K562 (cell line): ENCODE results near the gene NDUFA7. TPM values are rescaled to one million over a fixed set of nuclear protein-coding genes. Genes with fewer than 3 reads are reported as not detected.

Experiments used
- ATF7 ChIP-seq: fragments of 450-650 bp; IDR thresholded peaks from 2 replicates; pipeline ENCODE4 v1.7.1; 2014; ENCODE audit warnings: mild to moderate bottlenecking, moderate library complexity
- CBX8 ChIP-seq: fragments of 200-600 bp; sonication (generic); IDR thresholded peaks from 2 replicates; pipeline ENCODE4 v1.6.1; 2012; ENCODE audit warnings: borderline replicate concordance, mixed run types, low read depth, mild to moderate bottlenecking, moderate library complexity, mixed read lengths, low read length, control low read depth, inconsistent platforms; ENCODE audit not compliant: poor library complexity, severe bottlenecking; ENCODE audit errors: extremely low read depth
- CC2D1A ChIP-seq: fragments of 450-650 bp; IDR thresholded peaks from 2 replicates; pipeline ENCODE4 v1.6.1; 2017; ENCODE audit warnings: mild to moderate bottlenecking
- COPS2 ChIP-seq: fragments of 450-650 bp; conservative IDR thresholded peaks from 2 replicates; pipeline ENCODE4 v1.6.1; 2016; ENCODE audit warnings: mild to moderate bottlenecking, moderate library complexity
- GABPB1 ChIP-seq: sonication (generic); formaldehyde crosslinking; IDR thresholded peaks from 2 replicates; pipeline ENCODE4 v1.8.0; 2022; ENCODE audit warnings: mild to moderate bottlenecking, missing genetic modification reagents
- MAX ChIP-seq: sonication (generic); formaldehyde crosslinking; IDR thresholded peaks from 2 replicates; pipeline ENCODE4 v1.9.0; 2022; ENCODE audit warnings: mild to moderate bottlenecking, missing genetic modification reagents
- MLLT1 ChIP-seq, 2 experiments: fragments of 450-650 bp; IDR thresholded peaks; 2 replicates each; pipeline ENCODE4 v1.6.1; 2016
- NFATC3 ChIP-seq: fragments of 450-650 bp; IDR thresholded peaks from 2 replicates; pipeline ENCODE4 v1.6.1; 2017; ENCODE audit warnings: mild to moderate bottlenecking
- NFIC ChIP-seq: fragments of 450-650 bp; IDR thresholded peaks from 2 replicates; pipeline ENCODE4 v1.6.1; 2017; ENCODE audit warnings: mild to moderate bottlenecking, inconsistent platforms
- PREB ChIP-seq: sonication (generic); formaldehyde crosslinking; IDR thresholded peaks from 2 replicates; pipeline ENCODE4 v1.8.1; 2023; ENCODE audit warnings: mild to moderate bottlenecking, missing genetic modification reagents
- PRMT5 ChIP-seq: sonication (generic); formaldehyde crosslinking; IDR thresholded peaks from 2 replicates; pipeline ENCODE4 v1.5.0; 2020; ENCODE audit warnings: missing genetic modification reagents
- TCFL5 ChIP-seq: fragments of 250-450 bp; sonication (Bioruptor Pico); conservative IDR thresholded peaks from 2 replicates; pipeline ENCODE4 v1.6.1; 2021; ENCODE audit warnings: mild to moderate bottlenecking, moderate library complexity, matching md5 sums
- ZBTB1 ChIP-seq: sonication (generic); formaldehyde crosslinking; IDR thresholded peaks from 2 replicates; pipeline ENCODE4 v1.8.1; 2023; ENCODE audit warnings: missing genetic modification reagents, low read depth, mild to moderate bottlenecking, borderline replicate concordance
- ZBTB40 ChIP-seq, 2 experiments: fragments of 450-650 bp in 1 of 2; sonication (generic) in 1 of 2; formaldehyde crosslinking in 1 of 2; IDR thresholded peaks; 2 replicates each; pipeline versions ENCODE4 v1.7.1 to v1.9.0; 2016 to 2022; ENCODE audit warnings: inconsistent platforms in 1 of 2, mild to moderate bottlenecking in 1 of 2, missing genetic modification reagents in 1 of 2
- polyA plus RNA-seq, 8 experiments: library from polyadenylated mRNA; depleted of rRNA in 4 of 8; stranded (reverse) in 5 of 8; unstranded in 3 of 8; fragments of >200 nt; fragmentation: Nextera tagmentation in 2 of 8; fragmentation: Illumina TruSeq in 1 of 8; extraction: Ambion mirVana in 2 of 8; extraction: Trizol in 1 of 8; gene quantifications; 2 replicates each; pipeline versions ENCODE4 v1.2.1 to v1.2.3, GENCODE V29; 2011 to 2014; ENCODE audit warnings: inconsistent platforms in 1 of 8, missing spikeins in 1 of 8
- total RNA-seq, 7 experiments: library from RNA; depleted of rRNA in 6 of 7; stranded (reverse); fragments of >200 nt in 6 of 7; fragmentation: Illumina TruSeq in 2 of 7; extraction: Trizol in 2 of 7; gene quantifications; 2 replicates each; pipeline versions ENCODE4 v1.2.1 to v1.2.3, GENCODE V29; 2011 to 2021; ENCODE audit warnings: low replicate concordance in 1 of 7

Gene NDUFA7
- total and polyA plus RNA-seq, 9 of the 15 experiments (the other 6 are each of a cell fraction or from before 2014, with no cell fraction given) = 70.8 to 348 (median 142) TPM

- TF ChIP-seq PRMT5 (CRISPR knock-in tag) (0 out of 2 replicates have a peak, but pooled peaks have one; percentile 28), CC2D1A (peak; percentile 6; the same call in 1 of the 2 replicates), NFIC (peak; percentile 75), ZBTB40 (IDR thresholded peaks at IDR 0.05) (no peak), ZBTB40 (CRISPR knock-in tag; IDR thresholded peaks at IDR 0.05) (no peak), PREB (CRISPR knock-in tag) (no peak), GABPB1 (CRISPR knock-in tag) (peak; percentile 70; the same call in 1 of the 2 replicates), ATF7 (peak; percentile 93), COPS2 (no peak), MLLT1 (IDR thresholded peaks at IDR 0.05) (peak in 1 of 2 experiments; percentile 47; a peak in 1 of 4 replicates), NFATC3 (no peak), ZBTB1 (CRISPR knock-in tag) (0 out of 2 replicates have a peak, but pooled peaks have one; percentile 14), MAX (peak; percentile 93), TCFL5 (no peak), CBX8 (no peak)
Observed at GRCh38 chr19:8321067-8321985, at the start of gene NDUFA7, which contains the start of gene RPS28 (continued).
